PC-9 (cell line): Measurements from ENCODE around the gene SASH1. TPM values are rescaled to one million over a fixed set of nuclear protein-coding genes. Genes with fewer than 3 reads are reported as not detected.

Source experiments
- BruUV-seq: library from RNA; stranded (reverse); fragments of 400-500 nt; replicated peaks from 2 replicates; lab custom pipeline; 2021; lab: Mats Ljungman, UMichigan
- CTCF ChIA-PET: fragments of 300-600 bp; sonication (Branson Sonifier 250); formaldehyde crosslinking; loops from one replicate; lab custom pipeline; 2022; ENCODE audit warnings: antibody characterized with exemption; lab: Charles Lee
- POLR2A ChIA-PET: fragments of 300-600 bp; sonication (Branson Sonifier 250); formaldehyde crosslinking; loops from one replicate; lab custom pipeline; 2022; ENCODE audit warnings: antibody characterized with exemption; ENCODE audit not compliant: unreplicated experiment; lab: Charles Lee
- DNase-seq, 2 experiments: peaks; one replicate each; pipeline versions ENCODE4 v3.0.0 to v3.0.0-alpha.2; 2015 to 2022; ENCODE audit warnings: mixed read lengths in 1 of 2
- H2AFZ ChIP-seq: fragments of 200-600 bp; sonication (generic); 2 replicates; pipeline ENCODE4 v1.8.1; 2017; ENCODE audit warnings: antibody characterized with exemption
- H3F3A ChIP-seq: fragments of 200-600 bp; sonication (generic); 2 replicates; pipeline ENCODE4 v1.8.1; 2017; ENCODE audit warnings: antibody characterized with exemption, mild to moderate bottlenecking, low read depth; ENCODE audit not compliant: insufficient read depth
- H3K27ac ChIP-seq: fragments of 200-600 bp; sonication (generic); 2 replicates; pipeline ENCODE4 v1.6.1; 2016; ENCODE audit warnings: mixed run types
- H3K27me3 ChIP-seq: fragments of 200-600 bp; sonication (generic); 2 replicates; pipeline ENCODE4 v1.6.1; 2016; ENCODE audit warnings: low read depth, mixed run types; ENCODE audit not compliant: insufficient read depth
- H3K36me3 ChIP-seq: fragments of 200-600 bp; sonication (generic); 2 replicates; pipeline ENCODE4 v1.6.1; 2016; ENCODE audit warnings: low read depth, mixed run types
- H3K4me1 ChIP-seq: fragments of 200-600 bp; sonication (generic); replicated peaks from 2 replicates; pipeline ENCODE4 v1.6.1; 2016; ENCODE audit warnings: mixed run types; ENCODE audit not compliant: insufficient read depth
- H3K4me2 ChIP-seq: fragments of 200-600 bp; sonication (generic); 2 replicates; pipeline ENCODE4 v1.6.1; 2017; ENCODE audit warnings: mixed run types
- H3K4me3 ChIP-seq: fragments of 200-600 bp; sonication (generic); 2 replicates; pipeline ENCODE4 v1.6.1; 2016; ENCODE audit warnings: mixed run types
- H3K79me2 ChIP-seq: fragments of 200-600 bp; sonication (generic); 2 replicates; pipeline ENCODE4 v1.6.1; 2017; ENCODE audit warnings: low read depth, mixed run types
- H3K9me2 ChIP-seq: fragments of 200-600 bp; sonication (generic); 2 replicates; pipeline ENCODE4 v1.8.1; 2017; ENCODE audit warnings: mild to moderate bottlenecking; ENCODE audit not compliant: insufficient read depth
- H3K9me3 ChIP-seq: fragments of 200-600 bp; sonication (generic); 2 replicates; pipeline ENCODE4 v1.8.1; 2016; ENCODE audit warnings: low read depth; ENCODE audit not compliant: insufficient read depth
- H4K20me1 ChIP-seq: fragments of 200-600 bp; sonication (generic); 2 replicates; pipeline ENCODE4 v1.8.1; 2017; ENCODE audit not compliant: insufficient read depth
- EZH2 ChIP-seq: fragments of 200-600 bp; sonication (generic); IDR thresholded peaks from 2 replicates; pipeline ENCODE4 v1.8.0; 2017; ENCODE audit warnings: antibody characterized with exemption, low read depth
- intact Hi-C: fragments of 100-400 bp; cut with micrococcal nuclease; formaldehyde crosslinking; loops from one replicate; pipeline ENCODE4 v1.10.0; 2022; ENCODE audit not compliant: unreplicated experiment
- total RNA-seq: library from RNA; stranded (reverse); gene quantifications from 2 replicates; pipeline ENCODE4 v1.2.3, GENCODE V29; 2021
- TF ChIP-seq, protein P1 (sequence below): fragments of 200-600 bp; sonication (generic); conservative IDR thresholded peaks from 2 replicates; pipeline ENCODE4 v1.6.1; 2017; ENCODE audit warnings: mixed run types, antibody characterized with exemption, mild to moderate bottlenecking, moderate library complexity

SASH1 gene
- total RNA-seq, 1 experiment from 2014 or later, result 32.9 TPM

DNA sequence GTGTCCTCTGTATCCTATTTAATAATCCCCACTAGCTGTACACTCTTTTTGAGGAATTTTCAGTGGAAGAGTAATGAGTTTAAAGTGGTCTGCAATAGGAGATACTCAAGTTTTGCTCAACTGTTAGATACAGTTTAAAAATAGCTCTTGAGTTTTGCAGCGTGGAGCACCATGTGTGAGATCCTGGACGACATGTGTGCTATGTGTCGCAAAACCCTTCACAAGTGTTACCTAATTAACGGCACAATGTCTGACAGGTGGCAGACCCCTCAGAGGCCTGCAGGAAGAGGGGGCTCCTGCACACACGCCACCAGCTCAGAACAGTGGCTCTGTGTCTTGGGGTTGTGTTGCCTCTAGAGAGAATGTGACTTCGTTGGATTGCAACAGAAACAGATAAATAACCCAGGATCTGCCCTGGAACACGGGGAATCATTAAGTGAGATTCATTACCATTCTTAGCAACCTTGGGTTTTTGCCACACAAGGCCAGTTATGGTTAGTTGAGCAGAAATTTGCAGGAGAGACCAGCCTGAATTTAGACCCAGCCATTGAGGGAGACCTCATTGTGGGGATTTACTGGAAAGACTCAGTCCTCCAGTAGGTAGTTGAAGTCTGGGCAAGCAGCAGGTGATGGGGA lies 73.8 kb downstream of the SASH1 start:
- no peaks in the 10 kb centered on the region for H4K20me1 ChIP-seq
- ChIA-PET CTCF (no interaction called here), POLR2A (interaction anchor here (0.6 kb wide), 2 partner anchors 17 to 997 kb away, joined by 4 to 5 read pairs; no protein-coding TSS in a partner anchor)
- no TSS peak for BruUV-seq
- peaks cover 23% of the 10 kb centered on the region for H3K4me1 ChIP-seq
- H3F3A ChIP-seq, result no peaks in the 10 kb centered on the region
- TF ChIP-seq, protein P1, sequence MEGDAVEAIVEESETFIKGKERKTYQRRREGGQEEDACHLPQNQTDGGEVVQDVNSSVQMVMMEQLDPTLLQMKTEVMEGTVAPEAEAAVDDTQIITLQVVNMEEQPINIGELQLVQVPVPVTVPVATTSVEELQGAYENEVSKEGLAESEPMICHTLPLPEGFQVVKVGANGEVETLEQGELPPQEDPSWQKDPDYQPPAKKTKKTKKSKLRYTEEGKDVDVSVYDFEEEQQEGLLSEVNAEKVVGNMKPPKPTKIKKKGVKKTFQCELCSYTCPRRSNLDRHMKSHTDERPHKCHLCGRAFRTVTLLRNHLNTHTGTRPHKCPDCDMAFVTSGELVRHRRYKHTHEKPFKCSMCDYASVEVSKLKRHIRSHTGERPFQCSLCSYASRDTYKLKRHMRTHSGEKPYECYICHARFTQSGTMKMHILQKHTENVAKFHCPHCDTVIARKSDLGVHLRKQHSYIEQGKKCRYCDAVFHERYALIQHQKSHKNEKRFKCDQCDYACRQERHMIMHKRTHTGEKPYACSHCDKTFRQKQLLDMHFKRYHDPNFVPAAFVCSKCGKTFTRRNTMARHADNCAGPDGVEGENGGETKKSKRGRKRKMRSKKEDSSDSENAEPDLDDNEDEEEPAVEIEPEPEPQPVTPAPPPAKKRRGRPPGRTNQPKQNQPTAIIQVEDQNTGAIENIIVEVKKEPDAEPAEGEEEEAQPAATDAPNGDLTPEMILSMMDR, result no peak
- TF ChIP-seq EZH2, result no peak
- no peak overlapping the region for H3K27ac ChIP-seq
- no peak overlapping the region for H3K4me2 ChIP-seq
- no peak overlapping the region for H3K4me3 ChIP-seq
- H2AFZ ChIP-seq, result no peak overlapping the region
- no peak for DNase-seq
- H3K36me3 ChIP-seq, result no peaks in the 10 kb centered on the region
- H3K9me2 ChIP-seq, result no peaks in the 10 kb centered on the region
- H3K9me3 ChIP-seq, result no peaks in the 10 kb centered on the region; the same call in 1 of the 2 replicates
- H3K79me2 ChIP-seq, result peaks cover 9% of the 10 kb centered on the region; the same call in 1 of the 2 replicates
- no peaks in the 10 kb centered on the region for H3K27me3 ChIP-seq
- intact Hi-C loops, result no loop called here

- ChIA-PET POLR2A (interaction anchor here (0.6 kb wide), 1 partner anchor 996 kb away, joined by 5 read pairs; no protein-coding TSS in a partner anchor), CTCF (no interaction called here)
- Histone ChIP-seq H3K4me2 (no peak overlapping the region), H3K27ac (no peak overlapping the region), H3K79me2 (peaks cover 11% of the 10 kb centered on the region; the same call in 1 of the 2 replicates), H3K27me3 (no peaks in the 10 kb centered on the region), H3K4me1 (peaks cover 23% of the 10 kb centered on the region), H2AFZ (no peak overlapping the region), H3K9me3 (no peaks in the 10 kb centered on the region; the same call in 1 of the 2 replicates), H3K36me3 (no peaks in the 10 kb centered on the region), H4K20me1 (no peaks in the 10 kb centered on the region), H3K4me3 (no peak overlapping the region), H3F3A (no peaks in the 10 kb centered on the region), H3K9me2 (no peaks in the 10 kb centered on the region)
- intact Hi-C loops, result no loop called here
- no TSS peak for BruUV-seq
- TF ChIP-seq, protein P1, result no peak
- no peak for TF ChIP-seq EZH2
- no peak for DNase-seq
Observed at GRCh38 chr6:148417045-148417444, 74.4 kb downstream of the SASH1 start.

DNA sequence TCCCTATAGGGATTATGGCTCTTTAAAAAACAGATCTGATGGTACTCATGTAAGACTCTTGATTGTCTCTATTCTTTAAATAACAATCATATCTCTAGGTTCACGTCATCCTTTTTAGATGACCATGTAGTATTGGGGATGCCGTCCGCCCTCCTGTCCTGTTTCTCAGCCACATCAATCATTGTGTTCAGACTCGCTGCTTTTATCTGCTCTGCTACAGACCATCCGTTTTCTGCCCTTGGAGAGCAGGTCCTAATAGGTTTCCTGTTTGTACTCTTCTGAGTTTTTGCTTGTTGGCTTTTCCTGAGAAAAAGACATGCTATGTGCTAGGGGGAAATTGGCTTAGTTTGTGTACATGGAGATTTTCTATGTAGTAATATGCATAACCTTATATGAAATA lies 76.8 kb downstream of the SASH1 start:
- H3K79me2 ChIP-seq, result peaks cover 10% of the 10 kb centered on the region; the same call in 1 of the 2 replicates

More for the DNA sequence above, 76.8 kb downstream of the SASH1 start:
- no peaks in the 10 kb centered on the region for H3K9me3 ChIP-seq
- intact Hi-C loops, result no loop called here
- H3F3A ChIP-seq, result no peaks in the 10 kb centered on the region
- no peak overlapping the region for H3K27ac ChIP-seq
- POLR2A ChIA-PET, result no interaction called here
- no peaks in the 10 kb centered on the region for H3K36me3 ChIP-seq
- no peak overlapping the region for H3K4me3 ChIP-seq
- BruUV-seq, result no TSS peak
- H2AFZ ChIP-seq, result no peak overlapping the region
- no peaks in the 10 kb centered on the region for H3K9me2 ChIP-seq
- peaks cover 18% of the 10 kb centered on the region for H3K4me1 ChIP-seq
- no peak for TF ChIP-seq EZH2
- TF ChIP-seq, protein P1, result no peak
- DNase-seq, result no peak
- no peak overlapping the region for H3K4me2 ChIP-seq
- no peaks in the 10 kb centered on the region for H3K27me3 ChIP-seq
- no peaks in the 10 kb centered on the region for H4K20me1 ChIP-seq
- CTCF ChIA-PET, result no interaction called here
